SU-DHL-6 (cell line): ENCODE results near the gene CASKIN2.

ENCODE experiments used
- H2AFZ ChIP-seq: fragments of 200-600 bp; sonication (generic); 2 replicates; pipeline ENCODE4 v1.6.1; 2014; ENCODE audit warnings: low read depth, mild to moderate bottlenecking, moderate library complexity, mixed read lengths, antibody characterized with exemption, low read length; ENCODE audit not compliant: severe bottlenecking
- H3F3A ChIP-seq: fragments of 200-600 bp; shearing (Covaris generic); 2 replicates; pipeline ENCODE4 v1.6.0; 2016; ENCODE audit warnings: antibody characterized with exemption, mild to moderate bottlenecking; ENCODE audit not compliant: insufficient read depth
- H3K27ac ChIP-seq: fragments of 200-600 bp; sonication (generic); 2 replicates; pipeline ENCODE4 v1.5.1; 2016; ENCODE audit warnings: low read depth, mild to moderate bottlenecking, low read length, moderate library complexity, mixed read lengths
- H3K27me3 ChIP-seq: fragments of 200-600 bp; sonication (generic), shearing (Covaris generic); 2 replicates; pipeline ENCODE4 v1.6.0; 2014; ENCODE audit warnings: mild to moderate bottlenecking, low read length
- H3K36me3 ChIP-seq: fragments of 200-600 bp; sonication (generic); 2 replicates; pipeline ENCODE4 v1.6.1; 2014; ENCODE audit warnings: mild to moderate bottlenecking, low read length, mixed read lengths
- H3K4me2 ChIP-seq: fragments of 300-600, 200-600 bp; shearing (Covaris generic), sonication (generic); 2 replicates; pipeline ENCODE4 v1.6.0; 2014; ENCODE audit warnings: low read length, low read depth, mild to moderate bottlenecking; ENCODE audit not compliant: poor library complexity, severe bottlenecking
- H3K4me3 ChIP-seq: fragments of 200-600 bp; sonication (generic); 2 replicates; pipeline ENCODE4 v1.5.1; 2014; ENCODE audit warnings: antibody characterized with exemption, low read length, mild to moderate bottlenecking, mixed read lengths; ENCODE audit not compliant: insufficient read depth, poor library complexity, severe bottlenecking
- H3K79me2 ChIP-seq: fragments of 200-600 bp; sonication (generic); 2 replicates; pipeline ENCODE4 v1.6.1; 2014; ENCODE audit warnings: mild to moderate bottlenecking, low read length, moderate library complexity; ENCODE audit not compliant: insufficient read depth
- H3K9ac ChIP-seq: fragments of 200-600 bp; sonication (generic); 2 replicates; pipeline ENCODE4 v1.7.0; 2014; ENCODE audit warnings: mild to moderate bottlenecking, low read length
- H3K9me2 ChIP-seq: fragments of 200-600 bp; sonication (generic); replicated peaks from 2 replicates; pipeline ENCODE4 v1.6.1; 2014; ENCODE audit warnings: low read length; ENCODE audit not compliant: insufficient read depth
- H3K9me3 ChIP-seq: fragments of 200-600 bp; sonication (generic); 2 replicates; pipeline ENCODE4 v1.6.1; 2014; ENCODE audit warnings: low read length, mixed read lengths; ENCODE audit not compliant: insufficient read depth
- H4K20me1 ChIP-seq: fragments of 200-600 bp; sonication (generic); 2 replicates; pipeline ENCODE4 v1.6.1; 2014; ENCODE audit warnings: low read depth, mild to moderate bottlenecking, antibody characterized with exemption, low read length, moderate library complexity, mixed read lengths
- EZH2phosphoT487 ChIP-seq: fragments of 200-600 bp; sonication (generic), shearing (Covaris generic); conservative IDR thresholded peaks from 2 replicates; pipeline ENCODE4 v1.6.1; 2018; ENCODE audit warnings: mild to moderate bottlenecking, antibody characterized with exemption, low read length, moderate library complexity, mixed read lengths
- TF ChIP-seq, protein P1 (sequence below): fragments of 200-600 bp; sonication (generic); IDR thresholded peaks from one replicate; pipeline ENCODE4 v1.5.1; 2017; ENCODE audit warnings: antibody characterized with exemption, mild to moderate bottlenecking, low read length, moderate library complexity; ENCODE audit not compliant: insufficient read depth, poor library complexity, severe bottlenecking

Gene CASKIN2

DNA sequence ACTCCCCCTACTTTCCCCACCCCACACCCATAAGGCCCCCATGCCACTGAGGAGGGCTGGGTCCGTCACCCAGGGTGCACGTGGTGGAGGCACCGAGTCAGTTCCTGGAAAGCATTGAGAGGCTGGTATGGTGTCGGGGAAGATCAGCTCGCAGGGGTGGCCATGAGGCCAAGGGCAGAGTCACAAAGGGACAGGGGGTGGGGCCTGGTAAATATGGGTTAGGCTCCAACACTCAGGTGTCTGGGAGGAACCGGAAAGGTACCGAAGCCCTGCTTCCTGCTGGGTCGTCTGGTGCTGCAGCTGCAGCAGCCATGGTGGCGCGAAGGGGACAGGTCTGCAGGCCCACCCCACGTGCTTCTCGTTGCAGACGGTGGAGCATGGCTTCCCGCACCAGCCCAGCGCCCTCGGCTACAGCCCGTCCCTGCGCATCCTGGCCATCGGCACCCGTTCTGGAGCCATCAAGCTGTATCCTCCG lies 40.4 kb upstream of the CASKIN2 start:
- Histone ChIP-seq H3K27ac (no peak overlapping the region), H3K9me2 (no peaks in the 10 kb centered on the region), H3K4me2 (no peak overlapping the region), H2AFZ (no peak overlapping the region), H3K27me3 (no peaks in the 10 kb centered on the region), H3F3A (no peaks in the 10 kb centered on the region), H3K79me2 (no peaks in the 10 kb centered on the region), H3K36me3 (no peaks in the 10 kb centered on the region), H3K9me3 (no peaks in the 10 kb centered on the region), H3K9ac (no peak overlapping the region), H4K20me1 (no peaks in the 10 kb centered on the region), H3K4me3 (no peak overlapping the region)
- no peak for TF ChIP-seq EZH2phosphoT487
- TF ChIP-seq, protein P1, sequence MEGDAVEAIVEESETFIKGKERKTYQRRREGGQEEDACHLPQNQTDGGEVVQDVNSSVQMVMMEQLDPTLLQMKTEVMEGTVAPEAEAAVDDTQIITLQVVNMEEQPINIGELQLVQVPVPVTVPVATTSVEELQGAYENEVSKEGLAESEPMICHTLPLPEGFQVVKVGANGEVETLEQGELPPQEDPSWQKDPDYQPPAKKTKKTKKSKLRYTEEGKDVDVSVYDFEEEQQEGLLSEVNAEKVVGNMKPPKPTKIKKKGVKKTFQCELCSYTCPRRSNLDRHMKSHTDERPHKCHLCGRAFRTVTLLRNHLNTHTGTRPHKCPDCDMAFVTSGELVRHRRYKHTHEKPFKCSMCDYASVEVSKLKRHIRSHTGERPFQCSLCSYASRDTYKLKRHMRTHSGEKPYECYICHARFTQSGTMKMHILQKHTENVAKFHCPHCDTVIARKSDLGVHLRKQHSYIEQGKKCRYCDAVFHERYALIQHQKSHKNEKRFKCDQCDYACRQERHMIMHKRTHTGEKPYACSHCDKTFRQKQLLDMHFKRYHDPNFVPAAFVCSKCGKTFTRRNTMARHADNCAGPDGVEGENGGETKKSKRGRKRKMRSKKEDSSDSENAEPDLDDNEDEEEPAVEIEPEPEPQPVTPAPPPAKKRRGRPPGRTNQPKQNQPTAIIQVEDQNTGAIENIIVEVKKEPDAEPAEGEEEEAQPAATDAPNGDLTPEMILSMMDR = no peak

DNA sequence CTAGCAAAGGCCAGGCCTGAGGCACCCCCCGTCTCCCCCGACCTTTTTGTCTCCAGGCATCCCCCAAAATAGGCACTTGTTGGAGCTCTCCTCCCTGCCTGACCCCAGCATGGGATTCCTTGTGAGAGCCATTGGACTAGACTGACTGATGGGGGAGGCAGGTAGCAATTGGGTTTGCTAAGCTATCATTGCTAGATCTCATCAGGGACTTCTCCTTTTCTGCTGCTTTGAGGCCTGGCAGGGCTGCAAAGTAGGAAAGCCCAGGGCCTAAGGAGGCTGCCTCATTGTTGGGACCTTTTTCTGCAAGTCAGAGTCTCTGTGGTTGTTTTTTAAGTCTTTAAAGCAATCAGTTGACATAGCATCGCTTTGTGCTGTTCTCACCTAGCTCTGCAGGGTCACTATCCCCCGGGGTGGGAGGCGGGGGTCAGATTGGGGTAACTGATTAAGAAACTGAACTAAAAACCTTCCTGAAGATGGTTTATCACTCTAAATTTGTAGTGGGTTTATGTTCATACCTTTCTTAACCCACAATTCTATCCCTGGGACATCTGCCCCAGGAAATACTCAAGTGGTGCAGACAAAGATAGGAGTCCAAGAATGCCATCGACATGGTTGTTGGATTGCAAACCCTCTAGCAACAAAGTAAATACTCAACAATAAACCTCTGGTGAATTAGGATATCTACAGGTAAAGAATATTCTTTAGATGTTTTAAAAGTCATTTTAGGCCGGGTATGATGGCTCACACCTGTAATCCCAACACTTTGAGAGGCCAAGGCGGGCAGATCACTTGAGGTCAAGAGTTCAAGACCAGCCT lies 38.2 kb upstream of the CASKIN2 start:
- Histone ChIP-seq H3K4me2 (no peak overlapping the region), H3K9me2 (no peaks in the 10 kb centered on the region), H3K27ac (no peak overlapping the region), H3K79me2 (no peaks in the 10 kb centered on the region), H3K4me3 (no peak overlapping the region), H2AFZ (no peak overlapping the region), H3K36me3 (no peaks in the 10 kb centered on the region), H3K27me3 (no peaks in the 10 kb centered on the region), H4K20me1 (no peaks in the 10 kb centered on the region), H3K9me3 (no peaks in the 10 kb centered on the region), H3K9ac (no peak overlapping the region), H3F3A (no peaks in the 10 kb centered on the region)
- TF ChIP-seq, protein P1 = no peak
- no peak for TF ChIP-seq EZH2phosphoT487

DNA sequence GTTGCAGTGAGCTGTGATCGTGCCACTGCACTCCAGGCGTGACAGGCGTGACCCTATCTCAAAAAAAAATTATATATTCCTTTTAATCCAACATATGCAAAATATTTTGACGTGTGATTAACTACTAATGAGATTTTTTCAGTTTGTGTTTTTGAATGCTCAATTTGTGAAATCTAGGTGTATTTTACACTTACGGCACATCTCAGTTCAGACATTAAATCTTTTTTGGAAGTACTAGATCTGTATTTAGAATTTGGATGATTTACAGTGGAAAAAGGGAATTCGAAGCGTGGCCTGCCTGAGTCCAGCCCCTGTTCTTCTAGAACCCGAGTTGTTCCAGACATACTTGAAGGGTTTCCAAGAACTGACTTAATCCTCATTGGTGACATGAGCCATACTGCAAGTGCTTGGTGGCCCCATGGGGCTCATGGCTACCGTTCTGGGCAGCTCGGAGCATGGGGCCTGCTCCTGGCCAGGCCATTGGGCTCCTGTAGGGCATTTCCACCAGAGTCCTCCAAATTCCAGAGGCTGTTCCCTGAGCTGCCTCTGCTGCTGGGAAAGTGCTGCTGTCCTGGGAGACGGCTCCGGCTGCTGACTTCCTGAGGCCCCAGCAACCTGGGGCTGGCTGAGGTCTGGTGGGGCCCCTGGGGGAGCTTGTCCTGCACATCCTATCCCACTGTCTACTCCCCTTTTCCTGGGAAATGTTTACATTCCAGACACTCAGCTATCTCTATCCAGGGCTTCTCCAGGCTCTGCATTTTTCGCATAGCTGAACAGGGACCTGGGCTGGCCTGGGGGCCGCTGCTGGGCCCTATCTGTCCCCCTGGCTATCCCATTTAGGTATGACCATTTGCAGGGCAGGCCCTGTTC lies 37.3 kb upstream of the CASKIN2 start:
- Histone ChIP-seq H3K27me3 (no peaks in the 10 kb centered on the region), H3K9ac (no peak overlapping the region), H3K4me2 (no peak overlapping the region), H3F3A (no peaks in the 10 kb centered on the region), H3K4me3 (no peak overlapping the region), H4K20me1 (no peaks in the 10 kb centered on the region), H3K79me2 (no peaks in the 10 kb centered on the region), H3K36me3 (no peaks in the 10 kb centered on the region), H3K9me3 (no peaks in the 10 kb centered on the region), H3K27ac (no peak overlapping the region), H2AFZ (no peak overlapping the region), H3K9me2 (no peaks in the 10 kb centered on the region)
- no peak for TF ChIP-seq EZH2phosphoT487
- TF ChIP-seq, protein P1 = no peak
